A673 (cell line): ENCODE measurements around the gene SYTL5. TPM values are rescaled to one million over a fixed set of nuclear protein-coding genes. Genes with fewer than 3 reads are reported as not detected.

Experiments
- BruUV-seq: library from RNA; stranded (reverse); fragments of 400-500 nt; replicated peaks from 2 replicates; lab custom pipeline; 2021; lab: Mats Ljungman, UMichigan
- CTCF ChIA-PET: fragments of 300-600 bp; sonication (Branson Sonifier 250); formaldehyde crosslinking; loops from one replicate; lab custom pipeline; 2022; ENCODE audit warnings: antibody characterized with exemption; lab: Charles Lee
- POLR2A ChIA-PET: fragments of 300-600 bp; sonication (Branson Sonifier 250); formaldehyde crosslinking; loops from one replicate; lab custom pipeline; 2022; ENCODE audit warnings: antibody characterized with exemption; ENCODE audit not compliant: low non-redundant PET; lab: Charles Lee
- DNase-seq: peaks from one replicate; pipeline ENCODE4 v3.0.0-alpha.2; 2015; ENCODE audit warnings: low spot score
- H3K27ac ChIP-seq: fragments of 200-600 bp; sonication (generic); 2 replicates; pipeline ENCODE4 v1.5.1; 2016; ENCODE audit warnings: mixed run types, low read depth, mild to moderate bottlenecking, mixed read lengths, antibody characterized with exemption, low read length; ENCODE audit not compliant: poor library complexity, severe bottlenecking
- H3K27me3 ChIP-seq: fragments of 200-600 bp; sonication (generic); replicated peaks from 2 replicates; pipeline ENCODE4 v1.6.1; 2017; ENCODE audit warnings: mixed run types, low read depth, mild to moderate bottlenecking, mixed read lengths, antibody characterized with exemption, low read length; ENCODE audit not compliant: insufficient read depth, poor library complexity
- H3K36me3 ChIP-seq: fragments of 200-600 bp; sonication (generic); 2 replicates; pipeline ENCODE4 v1.6.1; 2016; ENCODE audit warnings: mixed run types, mild to moderate bottlenecking, mixed read lengths, antibody characterized with exemption, low read length; ENCODE audit not compliant: insufficient read depth, poor library complexity, severe bottlenecking
- H3K4me1 ChIP-seq: fragments of 200-600 bp; sonication (generic); 2 replicates; pipeline ENCODE4 v1.6.1; 2017; ENCODE audit warnings: mixed run types, mild to moderate bottlenecking, mixed read lengths, antibody characterized with exemption, low read length; ENCODE audit not compliant: insufficient read depth, poor library complexity, severe bottlenecking
- H3K4me3 ChIP-seq: fragments of 200-600 bp; sonication (generic); 2 replicates; pipeline ENCODE4 v1.5.1; 2016; ENCODE audit warnings: low read depth, mixed run types, mild to moderate bottlenecking, mixed read lengths, low read length; ENCODE audit not compliant: poor library complexity, severe bottlenecking
- H3K9me3 ChIP-seq: fragments of 200-600 bp; sonication (generic); 2 replicates; pipeline ENCODE4 v1.6.1; 2016; ENCODE audit warnings: mixed run types, low read depth, mild to moderate bottlenecking, mixed read lengths, antibody characterized with exemption, low read length; ENCODE audit not compliant: poor library complexity, severe bottlenecking
- CTCF ChIP-seq: fragments of 300-800, 200-600 bp; sonication (generic); conservative IDR thresholded peaks from 2 replicates; pipeline ENCODE4 v1.5.1; 2017; ENCODE audit warnings: low read depth, mild to moderate bottlenecking, antibody characterized with exemption, low read length, moderate library complexity, mixed read lengths
- EZH2 ChIP-seq: fragments of 200-600 bp; sonication (generic); IDR thresholded peaks from 2 replicates; pipeline ENCODE4 v1.6.1; 2017; ENCODE audit warnings: borderline replicate concordance, low read depth, mild to moderate bottlenecking, mixed read lengths, antibody characterized with exemption, low read length; ENCODE audit not compliant: poor library complexity, severe bottlenecking
- intact Hi-C: fragments of 100-400 bp; cut with micrococcal nuclease; formaldehyde crosslinking; loops from one replicate; pipeline ENCODE4 v1.10.0; 2022; ENCODE audit not compliant: unreplicated experiment
- total RNA-seq: library from RNA; stranded (reverse); gene quantifications from 2 replicates; pipeline ENCODE4 v1.2.3, GENCODE V29; 2021

The SYTL5 gene
- total RNA-seq, 1 experiment from 2014 or later: 17.9 TPM

GRCh38 chrX:38124000-38124399 lies 117.6 kb downstream of the SYTL5 start:
- POLR2A ChIA-PET: no interaction called here
- TF ChIP-seq CTCF (no peak), EZH2 (no peak)
- CTCF ChIA-PET: no interaction called here

GRCh38 chrX:38126179-38126578 lies 119.8 kb downstream of the SYTL5 start:
- TF ChIP-seq EZH2 (no peak), CTCF (no peak)
- DNase-seq: no peak
- CTCF ChIA-PET: no interaction called here
- Histone ChIP-seq H3K27me3 (no peaks in the 10 kb centered on the region), H3K27ac (no peak overlapping the region), H3K36me3 (no peaks in the 10 kb centered on the region), H3K4me3 (no peak overlapping the region), H3K4me1 (no peaks in the 10 kb centered on the region), H3K9me3 (no peaks in the 10 kb centered on the region)
- POLR2A ChIA-PET: no interaction called here
- BruUV-seq: no TSS peak
- intact Hi-C loops: no loop called here

More at GRCh38 chrX:38124000-38124399, 117.6 kb downstream of the SYTL5 start:
- Histone ChIP-seq H3K4me1 (no peaks in the 10 kb centered on the region), H3K27me3 (no peaks in the 10 kb centered on the region), H3K27ac (no peak overlapping the region), H3K9me3 (no peaks in the 10 kb centered on the region), H3K4me3 (no peak overlapping the region), H3K36me3 (no peaks in the 10 kb centered on the region)
- no TSS peak for BruUV-seq
- intact Hi-C loops: no loop called here
- DNase-seq: no peak

- ChIA-PET POLR2A (no interaction called here), CTCF (no interaction called here)
- Histone ChIP-seq H3K27ac (no peak overlapping the region), H3K27me3 (no peaks in the 10 kb centered on the region), H3K4me3 (no peak overlapping the region), H3K9me3 (no peaks in the 10 kb centered on the region), H3K36me3 (no peaks in the 10 kb centered on the region), H3K4me1 (no peaks in the 10 kb centered on the region)
- intact Hi-C loops: no loop called here
- no TSS peak for BruUV-seq
- no peak for TF ChIP-seq EZH2
- no peak for TF ChIP-seq CTCF
- DNase-seq: no peak
Observed at GRCh38 chrX:38127961-38128360, 121.6 kb downstream of the SYTL5 start.
